ENCODE measurements around the gene NFATC3.
"Not testable (repeated sequence)": the region's sequence is repeated elsewhere in the genome, so short reads cannot be mapped to it uniquely, and the experiment has no call there.

Gene NFATC3

GRCh38 chr16:68120496-68120895 lies 35.3 kb downstream of the NFATC3 start:
- not testable (repeated sequence) for DNase-seq

GRCh38 chr16:68126395-68126794 lies 41.2 kb downstream of the NFATC3 start:
- DNase-seq: no peak

- no peak for DNase-seq
Observed at GRCh38 chr16:68128577-68129305, 43.6 kb downstream of the NFATC3 start.

GRCh38 chr16:68130520-68130919 lies 45.4 kb downstream of the NFATC3 start:
- DNase-seq: no peak

GRCh38 chr16:68131813-68132706 lies 46.9 kb downstream of the NFATC3 start:
- DNase-seq: no peak

GRCh38 chr16:68133000-68133399 lies 47.8 kb downstream of the NFATC3 start:
- not testable (repeated sequence) for DNase-seq

- no peak for DNase-seq
Observed at GRCh38 chr16:68134644-68135043, 49.5 kb downstream of the NFATC3 start.

GRCh38 chr16:68136515-68136914 lies 51.3 kb downstream of the NFATC3 start:
- DNase-seq: no peak

- no peak for DNase-seq
Observed at GRCh38 chr16:68144008-68144407, 58.8 kb downstream of the NFATC3 start.

- DNase-seq: no peak
Observed at GRCh38 chr16:68146585-68146984, 61.4 kb downstream of the NFATC3 start.

GRCh38 chr16:68147444-68147843 lies 62.3 kb downstream of the NFATC3 start:
- DNase-seq: no peak

GRCh38 chr16:68149596-68149995 lies 64.4 kb downstream of the NFATC3 start:
- no peak for DNase-seq

- DNase-seq: no peak
Observed at GRCh38 chr16:68155425-68155824, 70.3 kb downstream of the NFATC3 start.

- DNase-seq: no peak
Observed at GRCh38 chr16:68162413-68162812, 77.2 kb downstream of the NFATC3 start.

- DNase-seq: not testable (repeated sequence)
Observed at GRCh38 chr16:68163275-68163674, 78.1 kb downstream of the NFATC3 start.

GRCh38 chr16:68166264-68166663 lies 81.1 kb downstream of the NFATC3 start:
- no peak for DNase-seq

- DNase-seq: no peak
Observed at GRCh38 chr16:68179196-68179795, 94.1 kb downstream of the NFATC3 start.

GRCh38 chr16:68179855-68180254 lies 94.7 kb downstream of the NFATC3 start:
- DNase-seq: no peak

GRCh38 chr16:68183046-68183445 lies 97.9 kb downstream of the NFATC3 start:
- no peak for DNase-seq

GRCh38 chr16:68186877-68187276 lies 101.7 kb downstream of the NFATC3 start:
- DNase-seq: no peak

GRCh38 chr16:68187505-68187904 lies 102.3 kb downstream of the NFATC3 start:
- DNase-seq: no peak

GRCh38 chr16:68188170-68188569 lies 103.0 kb downstream of the NFATC3 start:
- no peak for DNase-seq

GRCh38 chr16:68190081-68190480 lies 104.9 kb downstream of the NFATC3 start:
- no peak for DNase-seq
